Measurements from ENCODE around the gene SDK1.

The SDK1 gene

GRCh38 chr7:4102231-4102841 lies 801.3 kb downstream of the SDK1 start:
- no peak for DNase-seq (ENCODE audit: low read depth)

- no peak for DNase-seq (ENCODE audit: low read depth)
Observed at GRCh38 chr7:4103352-4104091, 802.5 kb downstream of the SDK1 start.

- no peak for DNase-seq (ENCODE audit: low read depth)
Observed at GRCh38 chr7:4107839-4108238, 806.8 kb downstream of the SDK1 start.

DNA sequence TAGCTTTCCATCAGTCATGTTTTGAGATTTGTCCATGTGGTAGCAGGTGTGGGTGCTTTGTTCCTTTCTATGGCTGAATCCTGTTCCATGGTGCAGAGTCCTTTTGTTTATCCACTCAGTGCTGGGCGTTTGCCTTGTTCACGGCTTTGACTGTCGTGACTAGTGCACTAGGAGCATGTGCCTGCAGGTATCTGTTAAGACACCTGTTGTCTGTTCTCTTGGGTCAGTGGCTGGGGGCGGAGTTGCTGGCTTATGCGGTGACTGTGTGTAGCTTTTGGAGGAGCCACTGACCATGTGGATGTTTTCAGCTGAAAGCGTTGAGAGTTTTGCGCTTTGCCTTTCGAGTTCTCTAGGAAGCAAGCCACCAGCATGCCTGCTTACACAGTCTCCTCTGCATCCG lies 807.9 kb downstream of the SDK1 start:
- no peak for DNase-seq (ENCODE audit: low read depth)

- no peak for DNase-seq (ENCODE audit: low read depth)
Observed at GRCh38 chr7:4109481-4110110, 808.5 kb downstream of the SDK1 start.

DNA sequence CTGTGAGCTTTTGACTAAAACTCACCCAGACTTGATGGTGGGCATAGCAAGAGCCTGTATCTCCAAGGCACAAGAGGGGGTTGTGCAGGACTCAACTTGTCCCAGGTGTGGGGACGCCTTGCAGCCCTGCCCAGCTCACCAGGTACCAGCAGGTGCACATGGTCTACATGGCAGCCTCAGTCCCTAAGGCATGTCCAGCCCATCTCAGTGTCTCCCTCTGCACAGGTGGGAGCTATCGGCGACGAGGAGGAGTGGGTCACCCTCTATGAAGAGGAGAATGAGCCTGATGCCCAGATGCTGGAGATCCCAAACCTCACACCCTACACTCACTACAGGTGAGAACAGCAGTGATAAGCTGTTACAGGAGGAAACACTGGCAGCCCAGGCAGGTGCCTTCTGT lies 809.4 kb downstream of the SDK1 start:
- DNase-seq (ENCODE audit: low read depth) = no peak

DNA sequence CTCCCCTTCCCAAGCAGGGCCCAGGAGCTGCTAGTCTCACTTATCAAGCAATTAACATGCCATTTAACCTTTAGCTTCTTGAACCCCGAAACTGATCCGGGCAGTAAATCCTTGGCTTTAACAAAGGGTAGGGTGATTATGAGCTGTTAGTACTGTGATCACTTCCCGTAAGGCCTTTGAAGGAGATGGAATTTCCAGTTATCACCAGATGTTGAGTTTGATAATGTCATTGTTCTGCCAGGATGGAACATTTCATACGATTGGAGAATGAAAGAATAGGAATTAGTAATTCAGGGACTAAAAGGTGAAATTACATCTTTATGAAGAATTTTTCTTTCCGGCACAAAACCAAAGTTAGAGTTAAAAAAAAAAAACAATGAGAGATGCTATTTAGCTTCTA lies 810.1 kb downstream of the SDK1 start:
- DNase-seq (ENCODE audit: low read depth) = no peak

GRCh38 chr7:4113271-4113670 lies 812.2 kb downstream of the SDK1 start:
- DNase-seq (ENCODE audit: low read depth) = no peak

- no peak for DNase-seq (ENCODE audit: low read depth)
Observed at GRCh38 chr7:4113976-4114375, 812.9 kb downstream of the SDK1 start.

- DNase-seq (ENCODE audit: low read depth) = no peak
Observed at GRCh38 chr7:4115442-4115841, 814.4 kb downstream of the SDK1 start.

- no peak for DNase-seq (ENCODE audit: low read depth)
Observed at GRCh38 chr7:4115941-4116610, 815.0 kb downstream of the SDK1 start.

DNA sequence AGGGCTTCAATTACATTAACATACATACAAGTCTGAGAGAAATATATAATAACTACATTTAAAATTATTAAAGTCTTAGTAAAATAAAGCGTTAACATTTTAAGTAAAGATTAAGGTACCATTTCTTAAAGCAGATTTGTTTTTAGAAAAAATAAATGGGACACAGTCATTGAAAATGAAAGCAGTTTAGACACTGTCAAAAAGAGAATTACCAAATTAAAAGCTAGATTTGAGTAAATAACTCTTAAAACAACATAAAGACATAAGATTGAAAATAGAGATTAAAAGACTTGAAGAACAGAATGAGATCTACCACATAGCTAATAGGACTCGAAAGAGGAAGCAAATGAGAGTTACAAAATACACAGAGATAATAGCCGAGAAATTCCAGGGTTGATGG lies 818.8 kb downstream of the SDK1 start:
- no peak for DNase-seq (ENCODE audit: low read depth)

DNA sequence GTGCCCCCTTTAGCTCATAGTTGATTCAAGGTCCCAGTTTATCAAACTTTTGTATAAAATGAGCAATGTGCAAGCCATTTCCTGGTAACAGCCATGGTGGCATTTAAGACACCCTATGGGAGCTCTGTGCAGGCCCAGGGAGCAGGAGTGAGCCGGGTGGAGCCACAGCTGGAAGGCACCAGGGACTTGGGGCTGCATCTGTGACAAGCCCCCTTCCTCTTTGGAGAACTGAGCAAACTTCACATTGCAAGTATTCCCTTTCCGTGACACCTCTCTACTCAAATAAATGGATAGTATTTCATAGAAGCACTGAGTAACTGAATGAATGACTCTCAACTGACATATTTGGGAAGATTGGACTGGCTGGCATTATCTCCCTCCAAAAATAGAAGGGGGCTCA lies 822.3 kb downstream of the SDK1 start:
- DNase-seq (ENCODE audit: low read depth) = no peak

DNA sequence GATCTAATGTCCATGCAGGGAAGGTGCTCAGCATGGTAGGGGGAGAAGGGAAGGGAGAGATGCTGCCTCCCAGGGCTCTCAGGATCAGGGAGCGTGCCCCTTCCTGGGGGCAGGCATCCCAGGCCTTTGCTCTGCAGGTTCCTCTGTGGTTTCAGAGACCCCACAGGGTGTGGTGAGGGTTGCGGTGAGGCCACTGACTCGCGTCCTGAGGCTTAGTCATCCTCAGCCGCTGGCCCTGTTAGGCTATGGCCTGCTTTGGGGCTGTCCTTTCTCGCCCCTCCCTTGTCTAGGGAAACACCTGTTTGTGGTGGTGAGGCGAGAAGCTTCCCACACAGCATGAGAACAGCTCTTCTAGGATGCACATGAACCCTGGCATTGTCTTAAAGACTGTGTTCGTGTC lies 822.8 kb downstream of the SDK1 start:
- no peak for DNase-seq (ENCODE audit: low read depth)

GRCh38 chr7:4124556-4125477 lies 823.8 kb downstream of the SDK1 start:
- DNase-seq (ENCODE audit: low read depth) = no peak

GRCh38 chr7:4127909-4128560 lies 827.0 kb downstream of the SDK1 start:
- no peak for DNase-seq (ENCODE audit: low read depth)

DNA sequence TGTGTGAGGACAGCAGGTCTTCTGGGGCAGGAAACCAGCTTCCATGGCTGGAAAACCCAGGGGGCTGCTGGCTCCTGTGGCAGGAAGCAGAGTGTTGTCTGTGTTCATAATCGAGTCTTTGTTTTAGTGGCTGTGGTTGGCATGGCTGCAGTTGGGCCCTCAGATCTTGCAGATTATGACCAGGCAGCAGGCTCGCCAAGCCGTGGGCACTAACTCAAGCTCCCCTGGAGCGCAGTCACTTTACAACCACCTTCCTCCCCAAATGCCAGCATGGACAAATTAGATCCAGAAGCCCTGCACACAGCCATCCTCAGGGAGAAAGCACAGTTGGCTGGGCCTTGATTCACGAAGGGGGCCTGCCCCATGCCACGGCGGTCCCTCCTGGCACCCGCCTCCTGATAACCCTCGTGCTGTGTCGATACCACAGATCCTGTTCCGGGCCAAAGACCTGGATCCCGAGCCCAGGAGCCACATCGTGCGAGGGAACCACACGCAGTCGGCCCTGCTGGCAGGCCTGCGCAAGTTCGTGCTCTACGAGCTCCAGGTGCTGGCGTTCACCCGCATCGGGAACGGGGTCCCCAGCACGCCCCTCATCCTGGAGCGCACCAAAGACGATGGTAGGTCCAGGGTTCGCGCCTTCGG lies 828.5 kb downstream of the SDK1 start:
- DNase-seq (ENCODE audit: low read depth) = no peak

GRCh38 chr7:4131063-4131462 lies 830.0 kb downstream of the SDK1 start:
- DNase-seq (ENCODE audit: low read depth) = no peak

DNA sequence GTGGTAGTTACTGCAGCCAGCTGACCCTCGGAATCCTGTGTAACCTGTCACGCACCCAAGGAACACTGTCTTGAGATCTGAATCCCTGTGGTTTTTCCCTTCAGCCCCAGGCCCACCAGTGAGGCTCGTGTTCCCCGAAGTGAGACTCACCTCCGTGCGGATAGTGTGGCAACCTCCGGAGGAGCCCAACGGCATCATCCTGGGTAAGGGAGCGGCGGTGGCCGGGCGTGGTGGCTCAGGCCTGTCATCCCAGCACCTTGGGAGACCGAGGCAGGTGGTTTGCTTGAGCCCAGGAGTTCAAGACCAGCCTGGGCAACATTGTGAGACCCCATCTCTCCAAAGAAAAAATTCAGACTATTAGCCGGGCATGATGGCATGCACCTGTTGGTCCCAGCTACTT lies 831.2 kb downstream of the SDK1 start:
- no peak for DNase-seq (ENCODE audit: low read depth)

DNA sequence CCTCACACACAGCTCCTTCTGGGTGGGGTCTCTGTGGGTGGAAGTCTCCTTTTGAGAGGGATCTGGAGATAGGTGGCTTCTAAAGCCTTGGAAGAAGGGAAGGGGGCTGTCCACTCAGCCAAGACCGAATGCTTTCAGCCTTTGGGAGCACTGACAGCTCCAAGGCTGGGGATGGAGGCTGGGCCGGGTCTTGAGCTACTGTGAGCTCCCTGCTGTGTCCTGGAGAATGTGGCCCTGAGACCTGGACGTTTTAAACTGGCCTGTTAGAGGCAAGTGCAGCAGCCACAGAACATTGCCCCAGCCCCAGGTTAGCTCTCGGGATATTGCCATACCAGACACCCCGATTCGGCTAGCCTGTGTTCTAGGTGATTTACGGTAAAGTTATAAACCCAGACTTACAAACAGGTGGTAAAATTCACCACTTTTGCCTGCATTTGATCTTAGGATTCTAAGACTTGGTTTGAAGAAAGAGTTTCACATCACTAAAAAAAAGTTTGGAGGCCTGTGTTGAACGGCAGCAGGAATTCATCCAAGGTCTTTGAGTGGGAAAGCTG lies 832.5 kb downstream of the SDK1 start:
- DNase-seq (ENCODE audit: low read depth) = no peak

GRCh38 chr7:4134204-4134603 lies 833.2 kb downstream of the SDK1 start:
- DNase-seq (ENCODE audit: low read depth) = no peak

Measured in stimulated activated CD8-positive, alpha-beta memory T cell treated with anti-CD3 and anti-CD28 coated beads, Interleukin-4, amount 100 ng/mL, for 24 hours (primary cell).